PC-3 (cell line): Measurements from ENCODE around the gene GIT2. TPM values are rescaled to one million over a fixed set of nuclear protein-coding genes. Genes with fewer than 3 reads are reported as not detected.

ENCODE experiments used
- ATAC-seq: fragments of 200-7000 bp; cut with Tn5 transposase; 2 replicates; pipeline ENCODE4 v1.9.1; 2020; ENCODE audit warnings: mild to moderate bottlenecking, moderate library complexity
- BruUV-seq: library from RNA; stranded (reverse); fragments of 400-500 nt; replicated peaks from 2 replicates; lab custom pipeline; 2021; lab: Mats Ljungman, UMichigan
- CTCF ChIA-PET: fragments of 300-600 bp; sonication (Branson Sonifier 250); formaldehyde crosslinking; loops from one replicate; lab custom pipeline; 2022; ENCODE audit warnings: antibody characterized with exemption; lab: Charles Lee
- POLR2A ChIA-PET: fragments of 300-600 bp; sonication (Branson Sonifier 250); formaldehyde crosslinking; loops from one replicate; lab custom pipeline; 2022; ENCODE audit warnings: antibody characterized with exemption; ENCODE audit not compliant: unreplicated experiment; lab: Charles Lee
- DNase-seq: peaks from one replicate; pipeline ENCODE4 v3.0.0-alpha.2; 2015
- H2AFZ ChIP-seq: fragments of 300-600 bp; sonication (generic); 2 replicates; pipeline ENCODE4 v1.6.0; 2016; ENCODE audit warnings: antibody characterized with exemption, low read length
- H3F3A ChIP-seq: fragments of 300-600 bp; sonication (generic); one replicate; pipeline ENCODE4 v1.6.0; 2017; ENCODE audit warnings: antibody characterized with exemption, low read length, control low read depth, mild to moderate bottlenecking; ENCODE audit not compliant: unreplicated experiment
- H3K27ac ChIP-seq: fragments of 300-600 bp; sonication (generic); 2 replicates; pipeline ENCODE4 v1.5.1; 2016; ENCODE audit warnings: mild to moderate bottlenecking, low read length
- H3K27me3 ChIP-seq: fragments of 300-600 bp; sonication (generic); 2 replicates; pipeline ENCODE4 v1.6.1; 2016; ENCODE audit warnings: low read length, mixed read lengths
- H3K36me3 ChIP-seq: fragments of 300-600 bp; sonication (generic); 2 replicates; pipeline ENCODE4 v1.6.1; 2016; ENCODE audit warnings: low read depth, mixed run types, low read length, mixed read lengths
- H3K4me1 ChIP-seq: fragments of 300-600 bp; sonication (generic); 2 replicates; pipeline ENCODE4 v1.5.1; 2016; ENCODE audit warnings: low read length; ENCODE audit not compliant: insufficient read depth
- H3K4me2 ChIP-seq: fragments of 300-600 bp; sonication (generic); 2 replicates; pipeline ENCODE4 v1.6.0; 2016; ENCODE audit warnings: low read length
- H3K4me3 ChIP-seq: fragments of 300-600 bp; sonication (generic); 2 replicates; pipeline ENCODE4 v1.5.1; 2016; ENCODE audit warnings: mild to moderate bottlenecking, low read length, mixed read lengths
- H3K79me2 ChIP-seq: fragments of 300-600 bp; sonication (generic); 2 replicates; pipeline ENCODE4 v1.6.1; 2017; ENCODE audit warnings: low read length, mixed read lengths
- H3K9ac ChIP-seq: fragments of 300-600 bp; sonication (generic); 2 replicates; pipeline ENCODE4 v1.6.0; 2016; ENCODE audit warnings: mild to moderate bottlenecking, low read length
- H3K9me2 ChIP-seq: fragments of 300-600 bp; sonication (generic); replicated peaks from 2 replicates; pipeline ENCODE4 v1.6.1; 2016; ENCODE audit warnings: mixed run types, low read length, mixed read lengths
- H3K9me3 ChIP-seq: fragments of 300-600 bp; sonication (generic); 2 replicates; pipeline ENCODE4 v1.6.1; 2016; ENCODE audit warnings: low read length, mixed read lengths
- H4K20me1 ChIP-seq: fragments of 300-600 bp; sonication (generic); 2 replicates; pipeline ENCODE4 v1.6.1; 2016; ENCODE audit warnings: low read length, mixed read lengths
- EZH2 ChIP-seq: fragments of 300-600 bp; sonication (generic); IDR thresholded peaks from one replicate; pipeline ENCODE4 v1.6.1; 2017; ENCODE audit warnings: antibody characterized with exemption, mild to moderate bottlenecking, low read length; ENCODE audit not compliant: unreplicated experiment
- EZH2phosphoT487 ChIP-seq: fragments of 300-600 bp; sonication (generic); IDR thresholded peaks from 2 replicates; pipeline ENCODE4 v1.6.1; 2018; ENCODE audit warnings: mild to moderate bottlenecking, antibody characterized with exemption, low read length, borderline replicate concordance
- intact Hi-C: fragments of 100-400 bp; cut with micrococcal nuclease; formaldehyde crosslinking; loops from 2 replicates; pipeline ENCODE4 v1.9.0; 2023
- total RNA-seq: library from RNA; depleted of rRNA; stranded (reverse); fragments of >200 nt; gene quantifications from 2 replicates; pipeline ENCODE4 v1.2.3, GENCODE V29; 2014
- TF ChIP-seq, protein P1 (sequence below): fragments of 300-600 bp; sonication (generic); conservative IDR thresholded peaks from 2 replicates; pipeline ENCODE4 v1.5.1; 2017; ENCODE audit warnings: antibody characterized with exemption, low read depth, mild to moderate bottlenecking, low read length

Gene GIT2
- total RNA-seq, 1 experiment from 2014 or later, result 26.8 TPM

DNA sequence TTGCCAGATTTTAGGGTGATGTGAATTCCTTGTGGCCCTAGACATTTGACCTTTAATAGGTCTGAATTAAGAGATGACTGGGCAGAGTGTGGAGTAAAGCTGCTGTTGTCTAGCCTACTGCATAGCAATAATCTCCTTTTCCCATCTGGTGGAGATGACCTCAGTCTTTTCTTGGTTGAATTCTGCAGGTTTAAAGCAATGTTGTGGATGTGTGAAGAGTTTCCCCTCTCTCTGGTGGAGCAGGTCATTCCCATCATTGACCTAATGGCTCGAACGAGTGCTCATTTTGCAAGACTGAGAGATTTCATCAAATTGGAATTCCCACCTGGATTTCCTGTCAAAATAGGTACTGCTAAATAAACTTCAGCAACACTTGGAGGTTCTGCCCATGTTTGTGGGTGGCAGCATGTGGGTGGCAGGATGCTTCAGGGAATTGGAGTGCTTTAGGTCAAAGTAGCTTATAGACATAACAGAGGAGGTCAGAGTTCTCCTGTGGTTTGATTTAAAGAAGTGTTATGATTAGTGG, 33.2 kb upstream of the GIT2 start:
- no peaks in the 10 kb centered on the region for H4K20me1 ChIP-seq
- ChIA-PET CTCF (no interaction called here), POLR2A (no interaction called here)
- intact Hi-C loops, result no loop called here
- DNase-seq (no peak), ATAC-seq (no peak)
- H3K4me1 ChIP-seq, result peaks cover 7% of the 10 kb centered on the region
- H3F3A ChIP-seq, result no peaks in the 10 kb centered on the region
- H3K9me2 ChIP-seq, result no peaks in the 10 kb centered on the region
- no peak overlapping the region for H3K9ac ChIP-seq
- H3K36me3 ChIP-seq, result peaks cover 52% of the 10 kb centered on the region
- TF ChIP-seq EZH2phosphoT487 (no peak), EZH2 (no peak)
- TF ChIP-seq, protein P1, sequence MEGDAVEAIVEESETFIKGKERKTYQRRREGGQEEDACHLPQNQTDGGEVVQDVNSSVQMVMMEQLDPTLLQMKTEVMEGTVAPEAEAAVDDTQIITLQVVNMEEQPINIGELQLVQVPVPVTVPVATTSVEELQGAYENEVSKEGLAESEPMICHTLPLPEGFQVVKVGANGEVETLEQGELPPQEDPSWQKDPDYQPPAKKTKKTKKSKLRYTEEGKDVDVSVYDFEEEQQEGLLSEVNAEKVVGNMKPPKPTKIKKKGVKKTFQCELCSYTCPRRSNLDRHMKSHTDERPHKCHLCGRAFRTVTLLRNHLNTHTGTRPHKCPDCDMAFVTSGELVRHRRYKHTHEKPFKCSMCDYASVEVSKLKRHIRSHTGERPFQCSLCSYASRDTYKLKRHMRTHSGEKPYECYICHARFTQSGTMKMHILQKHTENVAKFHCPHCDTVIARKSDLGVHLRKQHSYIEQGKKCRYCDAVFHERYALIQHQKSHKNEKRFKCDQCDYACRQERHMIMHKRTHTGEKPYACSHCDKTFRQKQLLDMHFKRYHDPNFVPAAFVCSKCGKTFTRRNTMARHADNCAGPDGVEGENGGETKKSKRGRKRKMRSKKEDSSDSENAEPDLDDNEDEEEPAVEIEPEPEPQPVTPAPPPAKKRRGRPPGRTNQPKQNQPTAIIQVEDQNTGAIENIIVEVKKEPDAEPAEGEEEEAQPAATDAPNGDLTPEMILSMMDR, result no peak
- no peaks in the 10 kb centered on the region for H3K9me3 ChIP-seq
- H3K79me2 ChIP-seq, result no peaks in the 10 kb centered on the region
- no peak overlapping the region for H3K4me3 ChIP-seq
- H2AFZ ChIP-seq, result no peak overlapping the region
- H3K27me3 ChIP-seq, result no peaks in the 10 kb centered on the region
- no peak overlapping the region for H3K4me2 ChIP-seq
- no TSS peak for BruUV-seq
- no peak overlapping the region for H3K27ac ChIP-seq

GRCh38 chr12:110028323-110028722, 32.2 kb upstream of the GIT2 start:
- POLR2A ChIA-PET, result no interaction called here
- no peaks in the 10 kb centered on the region for H3K27me3 ChIP-seq
- intact Hi-C loops, result no loop called here
- H3K36me3 ChIP-seq, result peaks cover 51% of the 10 kb centered on the region
- BruUV-seq, result no TSS peak
- no peak overlapping the region for H3K27ac ChIP-seq
- H3K9me2 ChIP-seq, result no peaks in the 10 kb centered on the region
- no peak for ATAC-seq
- CTCF ChIA-PET, result interaction anchor here (0.6 kb wide), 1 partner anchor 61 kb away, joined by 3 read pairs; no protein-coding TSS in a partner anchor
- H3K9me3 ChIP-seq, result no peaks in the 10 kb centered on the region
- TF ChIP-seq EZH2phosphoT487 (no peak), EZH2 (no peak)
- TF ChIP-seq, protein P1, result no peak
- no peak overlapping the region for H3K4me3 ChIP-seq
- no peak overlapping the region for H3K4me2 ChIP-seq
- H3K4me1 ChIP-seq, result peaks cover 17% of the 10 kb centered on the region
- H3F3A ChIP-seq, result no peaks in the 10 kb centered on the region
- H4K20me1 ChIP-seq, result no peaks in the 10 kb centered on the region
- H2AFZ ChIP-seq, result no peak overlapping the region
- H3K9ac ChIP-seq, result no peak overlapping the region
- H3K79me2 ChIP-seq, result no peaks in the 10 kb centered on the region
- DNase-seq, result no peak

GRCh38 chr12:110024051-110024450, 27.9 kb upstream of the GIT2 start:
- no peaks in the 10 kb centered on the region for H3K27me3 ChIP-seq
- DNase-seq (no peak), ATAC-seq (no peak)
- POLR2A ChIA-PET, result interaction anchor here (0.5 to 0.6 kb wide), 3 partner anchors 15 to 503 kb away, joined by 3 to 4 read pairs (median 3); no protein-coding TSS in a partner anchor
- TF ChIP-seq EZH2phosphoT487, result no peak
- no peak for TF ChIP-seq EZH2
- TF ChIP-seq, protein P1, result no peak
- no peaks in the 10 kb centered on the region for H3K9me2 ChIP-seq
- H4K20me1 ChIP-seq, result no peaks in the 10 kb centered on the region
- intact Hi-C loops, result no loop called here
- H3F3A ChIP-seq, result no peaks in the 10 kb centered on the region
- H3K9ac ChIP-seq, result no peak overlapping the region
- H3K9me3 ChIP-seq, result no peaks in the 10 kb centered on the region
- H3K4me2 ChIP-seq, result no peak overlapping the region
- H3K36me3 ChIP-seq, result peaks cover 61% of the 10 kb centered on the region
- BruUV-seq, result no TSS peak
- H3K27ac ChIP-seq, result no peak overlapping the region
- H3K4me3 ChIP-seq, result no peak overlapping the region
- CTCF ChIA-PET, result interaction anchor here (0.7 to 1.2 kb wide), 4 partner anchors 19 to 407 kb away, joined by 3 to 10 read pairs (median 4); no protein-coding TSS in a partner anchor
- no peaks in the 10 kb centered on the region for H3K79me2 ChIP-seq
- H2AFZ ChIP-seq, result no peak overlapping the region
- peaks cover 21% of the 10 kb centered on the region for H3K4me1 ChIP-seq
